ENCODE data around the gene UBTD2.

The UBTD2 gene

DNA sequence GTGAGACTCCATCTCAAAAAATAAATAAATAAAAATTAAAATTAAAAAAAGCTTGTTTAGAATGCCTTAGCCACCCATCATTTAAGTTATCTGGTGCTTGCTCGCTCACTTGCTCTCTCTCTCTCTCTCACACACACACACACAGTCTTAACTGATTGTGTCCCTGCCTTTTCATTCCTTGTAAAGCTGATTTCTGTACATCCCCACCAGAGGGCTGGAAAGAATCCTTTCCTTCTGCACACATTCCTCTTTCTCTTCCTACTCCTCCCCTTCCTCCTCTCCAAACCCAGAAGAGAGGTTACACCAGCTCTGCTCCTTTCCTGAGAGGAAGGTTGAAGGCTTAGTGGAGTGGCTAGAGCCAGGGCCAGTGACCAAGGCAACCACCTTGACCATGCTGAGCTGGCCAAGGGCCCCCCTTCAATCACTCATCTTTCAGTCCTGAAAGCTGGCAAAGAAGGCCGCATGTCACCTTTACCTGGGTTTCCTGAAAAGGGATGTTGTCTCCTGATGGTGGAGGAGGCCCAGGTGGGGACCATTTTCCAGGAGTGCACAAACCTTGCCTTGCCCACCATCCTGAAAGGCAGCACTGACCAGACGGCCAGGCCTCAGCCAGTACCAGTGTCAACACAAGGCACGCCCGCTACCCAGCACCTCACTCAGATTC is 121.1 kb downstream of the UBTD2 start:
- Histone ChIP-seq H3K9me3 (ENCODE audit: insufficient read depth, low read length) (no peaks in the 10 kb centered on the region), H3K36me3 (replicated peaks; ENCODE audit: low read depth, low read length) (peaks cover 23% of the 10 kb centered on the region), H3K4me1 (ENCODE audit: low read length) (peaks cover 3% of the 10 kb centered on the region; the same call in 1 of the 2 replicates), H2AFZ (ENCODE audit: low read depth, low read length) (no peak overlapping the region), H3K79me2 (ENCODE audit: low read length) (peaks cover 65% of the 10 kb centered on the region), H3K4me2 (ENCODE audit: low read length) (no peak overlapping the region), H3K9ac (ENCODE audit: low read length) (no peak overlapping the region), H3K27ac (ENCODE audit: low read length) (no peak overlapping the region), H3K27me3 (ENCODE audit: low read depth, low read length) (no peaks in the 10 kb centered on the region), H3K4me3 (ENCODE audit: low read length) (no peak overlapping the region), H4K20me1 (ENCODE audit: insufficient read depth, low read length) (peaks cover 72% of the 10 kb centered on the region)
- TF ChIP-seq, protein P1, sequence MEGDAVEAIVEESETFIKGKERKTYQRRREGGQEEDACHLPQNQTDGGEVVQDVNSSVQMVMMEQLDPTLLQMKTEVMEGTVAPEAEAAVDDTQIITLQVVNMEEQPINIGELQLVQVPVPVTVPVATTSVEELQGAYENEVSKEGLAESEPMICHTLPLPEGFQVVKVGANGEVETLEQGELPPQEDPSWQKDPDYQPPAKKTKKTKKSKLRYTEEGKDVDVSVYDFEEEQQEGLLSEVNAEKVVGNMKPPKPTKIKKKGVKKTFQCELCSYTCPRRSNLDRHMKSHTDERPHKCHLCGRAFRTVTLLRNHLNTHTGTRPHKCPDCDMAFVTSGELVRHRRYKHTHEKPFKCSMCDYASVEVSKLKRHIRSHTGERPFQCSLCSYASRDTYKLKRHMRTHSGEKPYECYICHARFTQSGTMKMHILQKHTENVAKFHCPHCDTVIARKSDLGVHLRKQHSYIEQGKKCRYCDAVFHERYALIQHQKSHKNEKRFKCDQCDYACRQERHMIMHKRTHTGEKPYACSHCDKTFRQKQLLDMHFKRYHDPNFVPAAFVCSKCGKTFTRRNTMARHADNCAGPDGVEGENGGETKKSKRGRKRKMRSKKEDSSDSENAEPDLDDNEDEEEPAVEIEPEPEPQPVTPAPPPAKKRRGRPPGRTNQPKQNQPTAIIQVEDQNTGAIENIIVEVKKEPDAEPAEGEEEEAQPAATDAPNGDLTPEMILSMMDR (IDR thresholded peaks at IDR 0.05; ENCODE audit: low read depth, low read length) = no peak
- no peak for TF ChIP-seq EZH2phosphoT487 (IDR thresholded peaks at IDR 0.05; ENCODE audit: low read depth)

DNA sequence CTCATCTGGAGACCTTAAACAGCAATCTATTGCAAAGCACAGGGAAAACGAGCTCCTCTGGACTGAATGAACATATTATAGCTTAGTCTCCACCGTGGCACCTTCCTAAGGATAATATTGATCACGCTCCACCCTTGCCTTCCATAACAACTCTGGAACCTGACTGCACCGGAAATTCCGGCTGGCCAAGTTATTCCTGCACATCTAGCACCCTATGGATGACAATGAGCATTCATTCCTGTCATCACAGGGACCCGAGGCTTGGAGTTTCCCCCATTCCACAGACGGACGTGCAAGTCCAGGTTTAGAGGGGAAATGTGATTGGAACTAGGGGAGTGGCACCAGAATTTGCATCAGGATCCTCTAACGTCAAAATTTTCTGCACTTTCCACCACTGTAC is 123.1 kb downstream of the UBTD2 start:
- Histone ChIP-seq H3K4me3 (ENCODE audit: low read length) (no peak overlapping the region), H3K4me2 (ENCODE audit: low read length) (no peak overlapping the region), H3K27ac (ENCODE audit: low read length) (no peak overlapping the region), H2AFZ (ENCODE audit: low read depth, low read length) (no peak overlapping the region), H3K9ac (ENCODE audit: low read length) (no peak overlapping the region), H3K4me1 (ENCODE audit: low read length) (peaks cover 5% of the 10 kb centered on the region), H4K20me1 (ENCODE audit: insufficient read depth, low read length) (peaks cover 65% of the 10 kb centered on the region), H3K27me3 (ENCODE audit: low read depth, low read length) (no peaks in the 10 kb centered on the region), H3K79me2 (ENCODE audit: low read length) (peaks cover 52% of the 10 kb centered on the region), H3K9me3 (ENCODE audit: insufficient read depth, low read length) (no peaks in the 10 kb centered on the region), H3K36me3 (replicated peaks; ENCODE audit: low read depth, low read length) (peaks cover 27% of the 10 kb centered on the region)
- TF ChIP-seq EZH2phosphoT487 (IDR thresholded peaks at IDR 0.05; ENCODE audit: low read depth) = no peak
- TF ChIP-seq, protein P1 (IDR thresholded peaks at IDR 0.05; ENCODE audit: low read depth, low read length) = no peak
